GM10248 (cell line): Measurements from ENCODE around the gene NUMA1.
A peak's percentile ranks its signal among the peaks of the same experiment; 100 is the strongest.

ENCODE experiments used
- CTCF ChIA-PET: fragments of 300-600 bp; sonication (Branson Sonifier 250); formaldehyde crosslinking; extraction: SDS; loops from one replicate; lab custom pipeline; 2021; ENCODE audit warnings: antibody characterized with exemption; lab: Yijun Ruan, JAX
- POLR2A ChIA-PET: fragments of 350-650 bp; sonication (Branson Sonifier 250); formaldehyde crosslinking; extraction: SDS; loops from one replicate; lab custom pipeline; 2020; ENCODE audit warnings: antibody characterized with exemption; lab: Yijun Ruan, JAX
- DNase-seq: peaks from one replicate; pipeline ENCODE4 v3.0.0; 2012; ENCODE audit errors: extremely low spot score
- CTCF ChIP-seq: IDR thresholded peaks from 2 replicates; pipeline ENCODE4 v1.5.1; 2012; ENCODE audit warnings: mild to moderate bottlenecking, low read depth; ENCODE audit errors: extremely low read depth, missing control alignments, control extremely low read depth

Gene NUMA1

GRCh38 chr11:71995726-71996291, 84.5 kb downstream of the NUMA1 start:
- POLR2A ChIA-PET = interaction anchor here (0.5 kb wide), 1 partner anchor 61 kb away, joined by 4 read pairs; no protein-coding TSS in a partner anchor
- DNase-seq = no peak
- no peak for TF ChIP-seq CTCF
- CTCF ChIA-PET = interaction anchor here (1.1 to 6.6 kb wide), 6 partner anchors 8 to 37 kb away, joined by 4 to 50 read pairs (median 11); no protein-coding TSS in a partner anchor

- ChIA-PET CTCF (interaction anchor here (3.6 kb wide), 1 partner anchor 12 kb away, joined by 16 read pairs; no protein-coding TSS in a partner anchor), POLR2A (interaction anchor here (0.5 kb wide), 1 partner anchor 45 kb away, joined by 4 read pairs; no protein-coding TSS in a partner anchor)
- no peak for DNase-seq
- TF ChIP-seq CTCF = no peak
Measured at GRCh38 chr11:71994786-71995185, 85.6 kb downstream of the NUMA1 start.

GRCh38 chr11:71992136-71992730, 88.1 kb downstream of the NUMA1 start:
- CTCF ChIA-PET = interaction anchor here (0.8 to 7.9 kb wide), 5 partner anchors 10 to 33 kb away, joined by 3 to 75 read pairs (median 9); no protein-coding TSS in a partner anchor
- POLR2A ChIA-PET = interaction anchor here (1.1 kb wide), 1 partner anchor 14 kb away, joined by 4 read pairs; no protein-coding TSS in a partner anchor
- TF ChIP-seq CTCF = no peak
- no peak for DNase-seq

GRCh38 chr11:71991494-71991893, 88.8 kb downstream of the NUMA1 start:
- ChIA-PET CTCF (interaction anchor here (0.8 to 7.9 kb wide), 5 partner anchors 9 to 34 kb away, joined by 3 to 75 read pairs (median 9); no protein-coding TSS in a partner anchor), POLR2A (interaction anchor here (0.6 to 1.1 kb wide), 2 partner anchors 14 to 251 kb away, joined by 3 to 4 read pairs; no protein-coding TSS in a partner anchor)
- DNase-seq = peak; percentile 55
- TF ChIP-seq CTCF = no peak

- no peak for DNase-seq
- no peak for TF ChIP-seq CTCF
- POLR2A ChIA-PET = interaction anchor here (1.3 kb wide), 1 partner anchor 18 kb away, joined by 3 read pairs; no protein-coding TSS in a partner anchor
- CTCF ChIA-PET = interaction anchor here (1.3 to 7.9 kb wide), 6 partner anchors 8 to 35 kb away, joined by 3 to 75 read pairs (median 8); no protein-coding TSS in a partner anchor
Measured at GRCh38 chr11:71990701-71991100, 89.6 kb downstream of the NUMA1 start.

- TF ChIP-seq CTCF = no peak
- CTCF ChIA-PET = interaction anchor here (0.7 to 7.9 kb wide), 9 partner anchors 9 to 443 kb away, joined by 3 to 75 read pairs (median 4); no protein-coding TSS in a partner anchor
- POLR2A ChIA-PET = no interaction called here
- no peak for DNase-seq
Measured at GRCh38 chr11:71988050-71988449, 92.3 kb downstream of the NUMA1 start.
